ENCODE data around the gene CNN2. TPM values are rescaled to one million over a fixed set of nuclear protein-coding genes. Genes with fewer than 3 reads are reported as not detected.

Gene CNN2
- total RNA-seq, 1 experiment from 2014 or later, result 524 TPM

DNA sequence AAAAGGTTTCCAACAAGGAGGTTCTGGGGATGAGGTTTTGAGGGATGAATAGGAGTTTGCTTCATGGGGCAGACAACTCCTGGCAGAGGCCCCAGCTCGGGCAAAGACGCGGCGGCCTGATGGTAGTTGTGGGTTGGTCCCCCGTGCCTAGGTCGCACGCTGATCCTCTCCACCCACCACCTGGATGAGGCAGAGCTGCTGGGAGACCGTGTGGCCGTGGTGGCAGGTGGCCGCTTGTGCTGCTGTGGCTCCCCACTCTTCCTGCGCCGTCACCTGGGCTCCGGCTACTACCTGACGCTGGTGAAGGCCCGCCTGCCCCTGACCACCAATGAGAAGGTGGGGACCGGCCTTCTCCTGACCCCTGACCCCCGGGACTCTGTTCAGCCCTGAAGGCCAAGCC is 25.4 kb downstream of the CNN2 start:
- TF ChIP-seq CTCF (conservative IDR thresholded peaks at IDR 0.05), result no peak
- no peaks in the 10 kb centered on the region for H3K79me2 ChIP-seq (ENCODE audit: insufficient read depth, low read length)
- H3K9me3 ChIP-seq (ENCODE audit: control insufficient read depth, low read depth, low read length), result peaks cover 2% of the 10 kb centered on the region
- no peak overlapping the region for H2AK5ac ChIP-seq (ENCODE audit: insufficient read length, low read length)
- H3K9ac ChIP-seq (ENCODE audit: extremely low read depth, insufficient read length, low read length), result no peak overlapping the region
- no peaks in the 10 kb centered on the region for H3K79me1 ChIP-seq (ENCODE audit: insufficient read depth, low read depth, low read length, poor library complexity, severe bottlenecking)
- H2BK15ac ChIP-seq (ENCODE audit: low read depth, low read length), result no peak overlapping the region
- H4K5ac ChIP-seq (ENCODE audit: insufficient read length, low read depth, low read length), result no peak overlapping the region
- H3K23me2 ChIP-seq (ENCODE audit: insufficient read length, low read depth, low read length, poor library complexity, severe bottlenecking), result no peaks in the 10 kb centered on the region
- H3K18ac ChIP-seq (ENCODE audit: insufficient read length, low read depth, low read length), result no peak overlapping the region
- H2BK12ac ChIP-seq (ENCODE audit: insufficient read length, low read depth, low read length), result no peak overlapping the region
- H2BK120ac ChIP-seq (ENCODE audit: low read depth, low read length, poor library complexity, severe bottlenecking), result no peak overlapping the region
- H4K20me1 ChIP-seq (ENCODE audit: control insufficient read depth, insufficient read depth, insufficient read length), result no peaks in the 10 kb centered on the region
- no peaks in the 10 kb centered on the region for H3K27me3 ChIP-seq (ENCODE audit: insufficient read depth, low read length)
- H4K8ac ChIP-seq (replicated peaks; ENCODE audit: insufficient read length, low read depth, low read length), result no peak overlapping the region
- H3K27ac ChIP-seq (ENCODE audit: insufficient read length, low read depth, low read length), result no peak overlapping the region
- peaks cover 2 to 15% of the 10 kb centered on the region in 2 experiments; a peak in 3 of 4 replicates for H3K4me1 Mint-ChIP-seq
- H2AFZ ChIP-seq (ENCODE audit: low read length), result no peak overlapping the region
- H3K4me2 ChIP-seq (ENCODE audit: insufficient read depth, insufficient read length, low read length), result no peak overlapping the region
- no peak overlapping the region for H3T11ph ChIP-seq (ENCODE audit: low read length)
- no peak overlapping the region for H3K23ac ChIP-seq (ENCODE audit: insufficient read length, low read depth, low read length)
- H3K36me3 Mint-ChIP-seq (ENCODE audit: insufficient read depth in 1 of 3, low read depth in 3 of 3), result peaks cover 2 to 11% (median 9%) of the 10 kb centered on the region in 3 experiments; a peak in 4 of 7 replicates
- H3K4ac ChIP-seq (ENCODE audit: low read depth, low read length), result no peak overlapping the region
- H3K27ac Mint-ChIP-seq, result peak overlapping the region in 1 of 3 experiments; percentile 86; a peak in 1 of 7 replicates
- no peak overlapping the region for H3K14ac ChIP-seq (ENCODE audit: insufficient read depth, low read length)
- H4K91ac ChIP-seq (ENCODE audit: insufficient read length, low read depth, low read length), result no peak overlapping the region
- H3K4me1 ChIP-seq (ENCODE audit: insufficient read depth, low read length), result no peaks in the 10 kb centered on the region
- WGBS (ENCODE audit: extremely low coverage, insufficient read length, low lambda C conversion rate), result no CpG with 5 or more reads among the region's 17 CpGs
- no peaks in the 10 kb centered on the region for H3K9me3 Mint-ChIP-seq
- peak; percentile 27 for DNase-seq
- H2BK5ac ChIP-seq (ENCODE audit: insufficient read length, low read length), result no peak overlapping the region
- no peak overlapping the region for H3K56ac ChIP-seq (ENCODE audit: insufficient read length, low read depth, low read length)
- no peaks in the 10 kb centered on the region; the same call in 1 of the 2 replicates for H3K27me3 Mint-ChIP-seq (ENCODE audit: low read depth)
- H2BK20ac ChIP-seq (ENCODE audit: low read depth, low read length, poor library complexity, severe bottlenecking), result no peak overlapping the region
- no peak overlapping the region for H3K4me3 Mint-ChIP-seq

Data from H9 (cell line).